DOHH2 (cell line): ENCODE results near the gene UNC13B.

Experiments used
- H3F3A ChIP-seq: fragments of 200-600 bp; sonication (generic), shearing (Covaris generic); 2 replicates; pipeline ENCODE4 v1.6.0; 2016; ENCODE audit warnings: antibody characterized with exemption, mild to moderate bottlenecking; ENCODE audit not compliant: control insufficient read depth, insufficient read depth
- H3K27ac ChIP-seq: fragments of 200-600 bp; sonication (generic); 2 replicates; pipeline ENCODE4 v1.5.1; 2014; ENCODE audit warnings: low read depth, mild to moderate bottlenecking, low read length, moderate library complexity
- H3K27me3 ChIP-seq: fragments of 200-600 bp; sonication (generic); 2 replicates; pipeline ENCODE4 v1.6.1; 2014; ENCODE audit warnings: mild to moderate bottlenecking, low read length, mixed read lengths; ENCODE audit not compliant: control insufficient read depth
- H3K36me3 ChIP-seq: fragments of 200-600 bp; sonication (generic); 2 replicates; pipeline ENCODE4 v1.6.1; 2014; ENCODE audit warnings: mild to moderate bottlenecking, low read length, moderate library complexity, mixed read lengths; ENCODE audit not compliant: control insufficient read depth
- H3K4me1 ChIP-seq: fragments of 200-600 bp; sonication (generic); 2 replicates; pipeline ENCODE4 v1.6.1; 2014; ENCODE audit warnings: mild to moderate bottlenecking, low read length, mixed read lengths; ENCODE audit not compliant: control insufficient read depth
- H3K4me2 ChIP-seq: fragments of 200-600 bp; sonication (generic); 2 replicates; pipeline ENCODE4 v1.6.0; 2014; ENCODE audit warnings: mild to moderate bottlenecking, low read length, moderate library complexity
- H3K4me3 ChIP-seq: fragments of 200-600 bp; sonication (generic); 2 replicates; pipeline ENCODE4 v1.5.1; 2014; ENCODE audit warnings: mild to moderate bottlenecking, low read length, mixed read lengths
- H3K79me2 ChIP-seq: fragments of 200-600 bp; sonication (generic); 2 replicates; pipeline ENCODE4 v1.6.1; 2014; ENCODE audit warnings: mild to moderate bottlenecking, low read length, mixed read lengths; ENCODE audit not compliant: control insufficient read depth
- H3K9me2 ChIP-seq: fragments of 200-600 bp; sonication (generic); replicated peaks from 2 replicates; pipeline ENCODE4 v1.6.1; 2014; ENCODE audit warnings: mild to moderate bottlenecking, low read length, mixed read lengths; ENCODE audit not compliant: control insufficient read depth
- H3K9me3 ChIP-seq: fragments of 200-600 bp; sonication (generic); 2 replicates; pipeline ENCODE4 v1.6.1; 2014; ENCODE audit warnings: antibody characterized with exemption, low read length, mixed read lengths; ENCODE audit not compliant: control insufficient read depth, insufficient read depth
- H4K20me1 ChIP-seq: fragments of 200-600 bp; sonication (generic); 2 replicates; pipeline ENCODE4 v1.6.0; 2014; ENCODE audit warnings: low read depth, mild to moderate bottlenecking, antibody characterized with exemption, low read length, moderate library complexity; ENCODE audit not compliant: control insufficient read depth, insufficient read depth
- EZH2phosphoT487 ChIP-seq: fragments of 200-600 bp; sonication (generic); IDR thresholded peaks from 2 replicates; pipeline ENCODE4 v1.6.1; 2017; ENCODE audit warnings: borderline replicate concordance, mild to moderate bottlenecking, antibody characterized with exemption, low read length, moderate library complexity, mixed read lengths
- TF ChIP-seq, protein P1 (sequence below): fragments of 200-600 bp; sonication (generic); IDR thresholded peaks from one replicate; pipeline ENCODE4 v1.5.1; 2014; ENCODE audit warnings: antibody characterized with exemption, mild to moderate bottlenecking, low read depth, low read length; ENCODE audit not compliant: poor library complexity, severe bottlenecking

Gene UNC13B

DNA sequence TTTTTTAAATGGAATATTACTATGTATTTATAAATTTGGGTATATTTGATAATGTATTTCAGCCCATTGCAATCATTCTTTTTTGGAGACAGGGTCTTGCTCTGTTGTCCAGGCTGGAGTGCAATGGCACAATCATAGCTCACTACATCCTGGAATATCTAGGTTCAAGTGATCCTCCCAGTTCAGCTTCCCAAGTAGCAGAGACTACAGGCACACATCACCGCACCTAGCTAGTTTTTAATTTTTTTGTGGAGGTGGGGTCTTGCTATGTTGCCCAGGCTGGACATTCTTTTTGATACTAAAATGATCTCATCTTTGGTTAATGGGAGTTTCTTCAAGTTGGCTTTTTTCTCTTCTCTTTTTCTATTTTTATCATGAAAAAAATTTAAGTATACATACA is 91.3 kb downstream of the UNC13B start:
- H3K27ac ChIP-seq: no peak overlapping the region
- H3K4me1 ChIP-seq: no peaks in the 10 kb centered on the region
- no peaks in the 10 kb centered on the region for H3K27me3 ChIP-seq
- no peaks in the 10 kb centered on the region for H4K20me1 ChIP-seq
- H3K4me3 ChIP-seq: no peak overlapping the region
- no peaks in the 10 kb centered on the region for H3K9me3 ChIP-seq
- H3F3A ChIP-seq: no peaks in the 10 kb centered on the region
- no peaks in the 10 kb centered on the region for H3K79me2 ChIP-seq
- no peak overlapping the region for H3K4me2 ChIP-seq
- TF ChIP-seq, protein P1, sequence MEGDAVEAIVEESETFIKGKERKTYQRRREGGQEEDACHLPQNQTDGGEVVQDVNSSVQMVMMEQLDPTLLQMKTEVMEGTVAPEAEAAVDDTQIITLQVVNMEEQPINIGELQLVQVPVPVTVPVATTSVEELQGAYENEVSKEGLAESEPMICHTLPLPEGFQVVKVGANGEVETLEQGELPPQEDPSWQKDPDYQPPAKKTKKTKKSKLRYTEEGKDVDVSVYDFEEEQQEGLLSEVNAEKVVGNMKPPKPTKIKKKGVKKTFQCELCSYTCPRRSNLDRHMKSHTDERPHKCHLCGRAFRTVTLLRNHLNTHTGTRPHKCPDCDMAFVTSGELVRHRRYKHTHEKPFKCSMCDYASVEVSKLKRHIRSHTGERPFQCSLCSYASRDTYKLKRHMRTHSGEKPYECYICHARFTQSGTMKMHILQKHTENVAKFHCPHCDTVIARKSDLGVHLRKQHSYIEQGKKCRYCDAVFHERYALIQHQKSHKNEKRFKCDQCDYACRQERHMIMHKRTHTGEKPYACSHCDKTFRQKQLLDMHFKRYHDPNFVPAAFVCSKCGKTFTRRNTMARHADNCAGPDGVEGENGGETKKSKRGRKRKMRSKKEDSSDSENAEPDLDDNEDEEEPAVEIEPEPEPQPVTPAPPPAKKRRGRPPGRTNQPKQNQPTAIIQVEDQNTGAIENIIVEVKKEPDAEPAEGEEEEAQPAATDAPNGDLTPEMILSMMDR: no peak
- TF ChIP-seq EZH2phosphoT487: no peak
- H3K9me2 ChIP-seq: no peaks in the 10 kb centered on the region
- H3K36me3 ChIP-seq: no peaks in the 10 kb centered on the region

DNA sequence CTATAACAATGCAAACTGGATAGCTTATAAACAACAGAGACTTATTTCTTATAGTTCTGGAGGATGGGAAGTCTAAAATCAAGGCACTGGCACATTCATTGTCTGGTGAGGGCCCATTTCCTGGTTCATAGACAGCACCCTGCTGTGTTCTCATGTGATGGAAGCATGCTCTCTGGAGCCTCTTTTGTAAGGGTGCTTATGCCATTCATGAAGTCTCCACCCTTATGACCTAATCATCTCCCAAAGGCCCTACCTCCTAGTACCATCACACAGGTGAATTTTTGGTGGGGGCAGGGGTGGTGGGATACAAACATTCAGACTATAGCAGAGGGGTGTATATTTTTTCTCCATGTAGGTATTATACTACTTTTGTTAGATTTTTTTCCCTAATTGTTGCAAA is 92.4 kb downstream of the UNC13B start:
- Histone ChIP-seq H4K20me1 (no peaks in the 10 kb centered on the region), H3F3A (no peaks in the 10 kb centered on the region), H3K27me3 (no peaks in the 10 kb centered on the region), H3K4me2 (no peak overlapping the region), H3K9me3 (no peaks in the 10 kb centered on the region), H3K4me1 (no peaks in the 10 kb centered on the region), H3K4me3 (no peak overlapping the region), H3K36me3 (no peaks in the 10 kb centered on the region), H3K27ac (no peak overlapping the region), H3K9me2 (no peaks in the 10 kb centered on the region), H3K79me2 (no peaks in the 10 kb centered on the region)
- no peak for TF ChIP-seq EZH2phosphoT487
- TF ChIP-seq, protein P1: no peak

GRCh38 chr9:35254984-35255857 is 93.4 kb downstream of the UNC13B start:
- Histone ChIP-seq H3K27ac (no peak overlapping the region), H3K4me1 (no peaks in the 10 kb centered on the region), H3K9me3 (no peaks in the 10 kb centered on the region), H3K4me2 (no peak overlapping the region), H4K20me1 (no peaks in the 10 kb centered on the region), H3K4me3 (no peak overlapping the region), H3K79me2 (no peaks in the 10 kb centered on the region), H3K27me3 (no peaks in the 10 kb centered on the region), H3F3A (no peaks in the 10 kb centered on the region), H3K9me2 (no peaks in the 10 kb centered on the region), H3K36me3 (no peaks in the 10 kb centered on the region)
- no peak for TF ChIP-seq EZH2phosphoT487
- TF ChIP-seq, protein P1: no peak
